Measurements from ENCODE around the gene MAN2A1.
"Not testable (repeated sequence)": the region's sequence is repeated elsewhere in the genome, so short reads cannot be mapped to it uniquely, and the experiment has no call there.

The MAN2A1 gene

GRCh38 chr5:109755761-109756160, 66.0 kb downstream of the MAN2A1 start:
- no peak for DNase-seq (ENCODE audit: low read depth in 2 of 2)

- no peak for DNase-seq (ENCODE audit: low read depth in 2 of 2)
Observed at GRCh38 chr5:109756543-109757185, 66.9 kb downstream of the MAN2A1 start.

GRCh38 chr5:109757490-109757889, 67.8 kb downstream of the MAN2A1 start:
- no peak for DNase-seq (ENCODE audit: low read depth in 2 of 2)

- no peak for DNase-seq (ENCODE audit: low read depth in 2 of 2)
Observed at GRCh38 chr5:109759306-109759705, 69.6 kb downstream of the MAN2A1 start.

- not testable (repeated sequence) for DNase-seq (ENCODE audit: low read depth in 2 of 2)
Observed at GRCh38 chr5:109760130-109760529, 70.4 kb downstream of the MAN2A1 start.

- DNase-seq (ENCODE audit: low read depth in 2 of 2): no peak
Observed at GRCh38 chr5:109762821-109763220, 73.1 kb downstream of the MAN2A1 start.

GRCh38 chr5:109767184-109767995, 77.7 kb downstream of the MAN2A1 start:
- no peak for DNase-seq (ENCODE audit: low read depth in 2 of 2)

- no peak for DNase-seq (ENCODE audit: low read depth in 2 of 2)
Observed at GRCh38 chr5:109767997-109768396, 78.3 kb downstream of the MAN2A1 start.

- no peak for DNase-seq (ENCODE audit: low read depth in 2 of 2)
Observed at GRCh38 chr5:109769597-109770291, 80.0 kb downstream of the MAN2A1 start.

GRCh38 chr5:109775130-109775529, 85.4 kb downstream of the MAN2A1 start:
- DNase-seq (ENCODE audit: low read depth in 2 of 2): no peak

GRCh38 chr5:109779036-109779735, 89.5 kb downstream of the MAN2A1 start:
- no peak for DNase-seq (ENCODE audit: low read depth in 2 of 2)

GRCh38 chr5:109784687-109785086, 95.0 kb downstream of the MAN2A1 start:
- DNase-seq (ENCODE audit: low read depth in 2 of 2): no peak

GRCh38 chr5:109786206-109786855, 96.6 kb downstream of the MAN2A1 start:
- no peak for DNase-seq (ENCODE audit: low read depth in 2 of 2)

GRCh38 chr5:109788596-109788995, 98.9 kb downstream of the MAN2A1 start:
- DNase-seq (ENCODE audit: low read depth in 2 of 2): no peak

- DNase-seq (ENCODE audit: low read depth in 2 of 2): no peak
Observed at GRCh38 chr5:109792613-109793012, 102.9 kb downstream of the MAN2A1 start.

GRCh38 chr5:109803854-109804253, 114.1 kb downstream of the MAN2A1 start:
- no peak for DNase-seq (ENCODE audit: low read depth in 2 of 2)

- DNase-seq (ENCODE audit: low read depth in 2 of 2): no peak
Observed at GRCh38 chr5:109805472-109805871, 115.7 kb downstream of the MAN2A1 start.

GRCh38 chr5:109805883-109806282, 116.2 kb downstream of the MAN2A1 start:
- DNase-seq (ENCODE audit: low read depth in 2 of 2): no peak

GRCh38 chr5:109812698-109813097, 123.0 kb downstream of the MAN2A1 start:
- DNase-seq (ENCODE audit: low read depth in 2 of 2): no peak

- DNase-seq (ENCODE audit: low read depth in 2 of 2): no peak
Observed at GRCh38 chr5:109816732-109817131, 127.0 kb downstream of the MAN2A1 start.

- no peak for DNase-seq (ENCODE audit: low read depth in 2 of 2)
Observed at GRCh38 chr5:109819878-109820277, 130.2 kb downstream of the MAN2A1 start.

GRCh38 chr5:109823597-109823996, 133.9 kb downstream of the MAN2A1 start:
- no peak for DNase-seq (ENCODE audit: low read depth in 2 of 2)
